Measurements from ENCODE around the gene EFCAB13. TPM values are rescaled to one million over a fixed set of nuclear protein-coding genes. Genes with fewer than 3 reads are reported as not detected.
"Not testable (repeated sequence)": the region's sequence is repeated elsewhere in the genome, so short reads cannot be mapped to it uniquely, and the experiment has no call there.

EFCAB13 gene
- total and polyA plus RNA-seq, 5 donors from 2014 or later, result 2.3 to 8.3 (median 3.1) TPM

DNA sequence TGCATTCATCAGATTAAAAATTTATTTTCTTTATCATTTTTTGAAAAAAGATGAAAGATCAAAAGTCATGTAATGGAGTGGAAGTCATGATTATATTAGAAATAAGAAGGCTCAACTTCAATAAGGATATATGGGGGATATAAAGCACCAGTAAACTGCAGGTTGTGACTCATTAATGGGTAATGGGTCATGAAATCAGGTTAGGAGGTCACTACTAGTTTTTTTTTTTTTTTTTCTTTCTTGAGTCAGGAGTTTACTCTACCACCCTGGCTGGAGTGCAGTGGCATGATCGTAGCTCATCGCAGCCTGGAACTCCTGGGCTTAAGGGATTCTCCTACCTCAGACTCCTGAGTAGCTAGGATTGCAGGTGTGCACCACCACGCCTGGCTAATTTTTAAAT, 14.3 kb downstream of the EFCAB13 start:
- Mint-ChIP-seq H3K4me3 (no peak overlapping the region), H3K4me1 (no peaks in the 10 kb centered on the region)

DNA sequence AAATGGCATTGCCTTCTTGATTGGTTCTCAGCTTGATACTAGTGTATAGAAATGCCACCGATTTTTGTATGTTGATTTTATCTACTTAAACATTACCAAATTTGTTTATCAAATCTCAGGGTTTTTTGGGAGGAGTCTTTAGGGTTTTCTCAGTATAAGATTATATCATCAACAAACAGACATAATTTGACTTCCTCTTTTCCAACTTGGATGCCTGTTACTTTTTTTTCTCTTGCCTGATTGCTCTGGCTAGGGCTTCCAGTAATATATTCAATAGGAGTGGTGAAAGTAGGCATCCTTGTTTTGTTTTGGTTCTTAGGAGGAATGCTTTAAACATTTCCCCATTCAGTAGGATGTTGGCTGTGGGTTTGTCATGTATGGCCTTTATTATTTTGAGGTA, 29.1 kb downstream of the EFCAB13 start:
- Histone ChIP-seq H3K27ac (ENCODE audit: insufficient read depth, low read length, poor library complexity, severe bottlenecking) (no peak overlapping the region), H3K4me1 (ENCODE audit: control insufficient read depth, insufficient read depth, low read length, poor library complexity, severe bottlenecking) (no peaks in the 10 kb centered on the region), H3K4me3 (ENCODE audit: low read depth, low read length) (no peak overlapping the region), H3K9me3 (ENCODE audit: control insufficient read depth in 2 of 2, low read length in 2 of 2) (no peaks in the 10 kb centered on the region), H3K36me3 (ENCODE audit: control insufficient read depth, insufficient read depth, low read length) (no peaks in the 10 kb centered on the region), H3K27me3 (ENCODE audit: control insufficient read depth, insufficient read depth, low read length) (no peaks in the 10 kb centered on the region)
- Mint-ChIP-seq H3K4me1 (no peaks in the 10 kb centered on the region), H3K27ac (no peak overlapping the region), H3K27me3 (peaks cover 21% of the 10 kb centered on the region), H3K9me3 (peaks cover 0 to 2% (median 0%) of the 10 kb centered on the region in 7 donors), H3K4me3 (no peak overlapping the region), H3K36me3 (peaks cover 11% of the 10 kb centered on the region)
- DNase-seq (no peak), ATAC-seq (ENCODE audit: low read depth in 2 of 2) (no peak)

More for the DNA sequence above, 14.3 kb downstream of the EFCAB13 start:
- H3K4me3 ChIP-seq (ENCODE audit: low read depth, low read length), result no peak overlapping the region
- Mint-ChIP-seq H3K27me3 (peaks cover 19% of the 10 kb centered on the region), H3K9me3 (peaks cover 0 to 3% (median 0%) of the 10 kb centered on the region in 7 donors), H3K36me3 (peaks cover 6% of the 10 kb centered on the region), H3K27ac (no peak overlapping the region)
- no peak for ATAC-seq (ENCODE audit: low read depth in 2 of 2)
- DNase-seq, result no peak
- H3K27me3 ChIP-seq (ENCODE audit: control insufficient read depth, insufficient read depth, low read length), result no peaks in the 10 kb centered on the region
- no peak overlapping the region for H3K27ac ChIP-seq (ENCODE audit: insufficient read depth, low read length, poor library complexity, severe bottlenecking)
- no peaks in the 10 kb centered on the region for H3K4me1 ChIP-seq (ENCODE audit: control insufficient read depth, insufficient read depth, low read length, poor library complexity, severe bottlenecking)
- H3K36me3 ChIP-seq (ENCODE audit: control insufficient read depth, insufficient read depth, low read length), result no peaks in the 10 kb centered on the region
- no peaks in the 10 kb centered on the region for H3K9me3 ChIP-seq (ENCODE audit: control insufficient read depth in 2 of 2, low read length in 2 of 2)

DNA sequence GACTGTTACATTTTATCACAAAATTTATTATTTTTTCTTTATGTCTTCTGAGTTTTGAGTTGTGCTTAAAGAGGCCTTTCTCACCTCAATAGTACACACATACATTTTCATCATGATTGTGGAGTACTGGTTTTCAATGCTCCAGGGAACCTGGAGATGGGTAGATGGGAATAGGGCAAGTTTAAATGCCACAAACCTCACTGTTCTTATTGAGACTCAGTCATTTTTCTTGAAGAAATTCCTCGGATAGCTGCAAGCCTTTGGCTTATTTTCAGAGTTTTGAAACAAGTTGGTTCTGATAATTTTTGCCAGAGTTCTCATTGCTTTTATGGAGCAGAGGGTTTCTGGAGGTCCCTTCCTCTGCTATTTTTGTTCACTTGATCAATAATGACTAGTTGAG, 34.9 kb downstream of the EFCAB13 start:
- no peaks in the 10 kb centered on the region for H3K9me3 ChIP-seq (ENCODE audit: control insufficient read depth in 2 of 2, low read length in 2 of 2)
- no peaks in the 10 kb centered on the region for H3K27me3 ChIP-seq (ENCODE audit: control insufficient read depth, insufficient read depth, low read length)
- Mint-ChIP-seq H3K9me3 (peaks cover 0 to 2% (median 0%) of the 10 kb centered on the region in 7 donors), H3K4me3 (no peak overlapping the region), H3K4me1 (no peaks in the 10 kb centered on the region), H3K36me3 (peaks cover 14% of the 10 kb centered on the region), H3K27me3 (peaks cover 12% of the 10 kb centered on the region), H3K27ac (no peak overlapping the region)
- no peaks in the 10 kb centered on the region for H3K4me1 ChIP-seq (ENCODE audit: control insufficient read depth, insufficient read depth, low read length, poor library complexity, severe bottlenecking)
- H3K27ac ChIP-seq (ENCODE audit: insufficient read depth, low read length, poor library complexity, severe bottlenecking), result no peak overlapping the region
- no peak overlapping the region for H3K4me3 ChIP-seq (ENCODE audit: low read depth, low read length)
- no peaks in the 10 kb centered on the region for H3K36me3 ChIP-seq (ENCODE audit: control insufficient read depth, insufficient read depth, low read length)
- no peak for DNase-seq
- no peak for ATAC-seq (ENCODE audit: low read depth in 2 of 2)

DNA sequence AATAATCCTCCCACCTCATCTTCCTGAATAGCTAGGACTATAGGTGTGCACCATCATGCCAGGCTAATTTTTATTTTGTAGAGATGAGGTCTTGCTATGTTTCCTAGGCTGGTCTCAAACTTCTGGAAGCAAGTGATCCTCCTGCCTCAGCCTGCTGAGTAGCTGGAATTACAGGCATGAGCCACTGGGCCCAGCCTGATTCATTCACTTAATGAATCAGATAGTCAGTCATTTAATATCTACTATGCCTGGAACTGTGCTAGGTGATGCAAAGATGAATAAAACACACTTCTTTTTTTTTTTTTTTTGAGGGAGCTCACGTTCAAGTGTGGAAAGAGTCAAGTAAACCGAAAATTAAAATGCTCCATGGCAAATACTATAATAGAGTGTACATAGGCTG, 39.4 kb downstream of the EFCAB13 start:
- no peaks in the 10 kb centered on the region for H3K27me3 ChIP-seq (ENCODE audit: control insufficient read depth, insufficient read depth, low read length)
- H3K27me3 Mint-ChIP-seq, result peaks cover 11% of the 10 kb centered on the region
- H3K9me3 ChIP-seq (ENCODE audit: control insufficient read depth in 2 of 2, low read length in 2 of 2), result no peaks in the 10 kb centered on the region
- H3K4me1 Mint-ChIP-seq, result no peaks in the 10 kb centered on the region
- H3K36me3 Mint-ChIP-seq, result peaks cover 4% of the 10 kb centered on the region
- DNase-seq, result no peak
- ATAC-seq (ENCODE audit: low read depth in 2 of 2), result no peak
- no peak overlapping the region for H3K4me3 ChIP-seq (ENCODE audit: low read depth, low read length)
- H3K9me3 Mint-ChIP-seq, result peaks cover 0 to 1% (median 0%) of the 10 kb centered on the region in 7 donors
- no peak overlapping the region for H3K4me3 Mint-ChIP-seq
- no peak overlapping the region for H3K27ac Mint-ChIP-seq
- H3K36me3 ChIP-seq (ENCODE audit: control insufficient read depth, insufficient read depth, low read length), result no peaks in the 10 kb centered on the region
- no peak overlapping the region for H3K27ac ChIP-seq (ENCODE audit: insufficient read depth, low read length, poor library complexity, severe bottlenecking)
- H3K4me1 ChIP-seq (ENCODE audit: control insufficient read depth, insufficient read depth, low read length, poor library complexity, severe bottlenecking), result no peaks in the 10 kb centered on the region

DNA sequence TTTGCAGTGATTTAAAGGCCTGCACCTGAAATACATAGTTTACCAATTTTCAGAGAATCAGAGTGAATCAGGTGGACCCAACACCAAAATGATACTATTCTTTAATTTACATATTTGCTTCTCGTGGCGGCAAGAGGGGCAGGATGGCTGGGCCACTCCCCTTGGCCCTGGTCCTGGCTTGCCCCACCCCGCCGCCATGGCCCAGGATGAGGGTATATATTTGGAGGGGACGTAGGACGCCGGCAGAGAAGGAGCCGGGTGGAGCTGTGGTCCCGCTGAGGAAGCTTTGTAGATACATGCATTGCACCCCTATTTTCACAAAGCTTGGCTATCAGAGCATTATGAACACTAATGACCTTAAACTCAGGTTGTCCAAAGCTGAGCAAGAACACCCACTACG, 43.5 kb downstream of the EFCAB13 start:
- H3K27me3 Mint-ChIP-seq, result peaks cover 22% of the 10 kb centered on the region
- H3K4me3 Mint-ChIP-seq, result no peak overlapping the region
- no peaks in the 10 kb centered on the region for H3K36me3 Mint-ChIP-seq
- ATAC-seq (ENCODE audit: low read depth in 2 of 2) (no peak), DNase-seq (no peak)
- no peak overlapping the region for H3K27ac Mint-ChIP-seq
- no peaks in the 10 kb centered on the region for H3K4me1 Mint-ChIP-seq
- Histone ChIP-seq H3K27ac (ENCODE audit: insufficient read depth, low read length, poor library complexity, severe bottlenecking) (no peak overlapping the region), H3K4me1 (ENCODE audit: control insufficient read depth, insufficient read depth, low read length, poor library complexity, severe bottlenecking) (no peaks in the 10 kb centered on the region), H3K9me3 (ENCODE audit: control insufficient read depth in 2 of 2, low read length in 2 of 2) (peaks cover 0 to 2% of the 10 kb centered on the region in 2 experiments), H3K4me3 (ENCODE audit: low read depth, low read length) (no peak overlapping the region), H3K27me3 (ENCODE audit: control insufficient read depth, insufficient read depth, low read length) (peaks cover 1% of the 10 kb centered on the region), H3K36me3 (ENCODE audit: control insufficient read depth, insufficient read depth, low read length) (no peaks in the 10 kb centered on the region)
- peaks cover 0 to 7% (median 3%) of the 10 kb centered on the region in 7 donors for H3K9me3 Mint-ChIP-seq

DNA sequence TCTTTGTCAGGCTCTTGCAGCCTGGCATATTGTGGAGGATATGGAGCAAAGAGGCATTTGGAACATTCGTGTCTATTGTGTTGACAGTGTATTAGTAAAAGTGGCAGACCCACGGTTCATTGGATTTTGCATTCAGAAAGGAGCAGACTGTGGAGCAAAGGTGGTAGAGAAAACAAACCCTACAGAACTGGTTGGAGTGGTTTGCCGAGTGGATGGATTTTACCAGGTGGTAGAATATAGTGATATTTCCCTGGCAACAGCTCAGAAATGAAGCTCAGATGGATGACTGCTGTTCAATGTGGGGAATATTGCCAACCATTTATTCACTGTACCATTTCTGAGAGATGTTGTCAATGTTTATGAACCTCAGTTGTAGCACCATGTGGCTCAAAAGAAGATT, 44.5 kb downstream of the EFCAB13 start:
- H3K4me1 Mint-ChIP-seq, result no peaks in the 10 kb centered on the region
- H3K27me3 Mint-ChIP-seq, result peaks cover 30% of the 10 kb centered on the region
- H3K9me3 Mint-ChIP-seq, result peaks cover 0 to 15% (median 9%) of the 10 kb centered on the region in 7 donors
- H3K4me1 ChIP-seq (ENCODE audit: control insufficient read depth, insufficient read depth, low read length, poor library complexity, severe bottlenecking), result no peaks in the 10 kb centered on the region
- no peak overlapping the region for H3K4me3 ChIP-seq (ENCODE audit: low read depth, low read length)
- H3K27me3 ChIP-seq (ENCODE audit: control insufficient read depth, insufficient read depth, low read length), result peaks cover 1% of the 10 kb centered on the region
- H3K4me3 Mint-ChIP-seq, result no peak overlapping the region
- no peaks in the 10 kb centered on the region for H3K36me3 Mint-ChIP-seq
- ATAC-seq (ENCODE audit: low read depth in 2 of 2), result no peak
- no peak overlapping the region for H3K27ac ChIP-seq (ENCODE audit: insufficient read depth, low read length, poor library complexity, severe bottlenecking)
- no peak overlapping the region for H3K27ac Mint-ChIP-seq
- no peak for DNase-seq
- peaks cover 10 to 12% of the 10 kb centered on the region in 2 experiments for H3K9me3 ChIP-seq (ENCODE audit: control insufficient read depth in 2 of 2, low read length in 2 of 2)
- no peaks in the 10 kb centered on the region for H3K36me3 ChIP-seq (ENCODE audit: control insufficient read depth, insufficient read depth, low read length)

DNA sequence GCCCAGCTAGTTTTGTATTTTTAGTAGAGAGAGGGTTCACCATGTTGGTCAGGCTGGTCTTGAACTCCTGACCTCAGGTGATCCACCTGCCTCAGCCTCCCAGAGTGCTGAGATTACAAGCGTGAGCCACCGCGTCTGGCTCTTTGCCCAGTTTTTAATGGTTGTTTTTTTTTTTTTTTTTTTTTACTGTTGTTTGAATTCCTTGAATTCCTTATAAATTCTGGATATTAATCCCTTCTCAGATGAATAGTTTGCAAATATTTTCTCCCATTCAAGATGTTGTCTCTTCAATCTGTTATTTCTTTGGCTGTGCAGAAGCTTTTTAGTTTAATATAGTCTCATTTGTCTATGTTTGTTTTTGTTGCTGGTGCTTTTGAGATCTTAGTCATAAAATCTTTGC, 47.1 kb downstream of the EFCAB13 start:
- H3K9me3 Mint-ChIP-seq, result peaks cover 0 to 17% (median 12%) of the 10 kb centered on the region in 7 donors
- not testable (repeated sequence) for H3K27ac ChIP-seq (ENCODE audit: insufficient read depth, low read length, poor library complexity, severe bottlenecking); H3K36me3 Mint-ChIP-seq; H3K4me3 Mint-ChIP-seq; H3K27ac Mint-ChIP-seq; H3K27me3 ChIP-seq (ENCODE audit: control insufficient read depth, insufficient read depth, low read length); ATAC-seq (ENCODE audit: low read depth in 2 of 2); H3K36me3 ChIP-seq (ENCODE audit: control insufficient read depth, insufficient read depth, low read length); DNase-seq; H3K4me3 ChIP-seq (ENCODE audit: low read depth, low read length); H3K4me1 ChIP-seq (ENCODE audit: control insufficient read depth, insufficient read depth, low read length, poor library complexity, severe bottlenecking); H3K4me1 Mint-ChIP-seq
- peaks cover 12 to 15% of the 10 kb centered on the region in 2 experiments for H3K9me3 ChIP-seq (ENCODE audit: control insufficient read depth in 2 of 2, low read length in 2 of 2)
- H3K27me3 Mint-ChIP-seq, result peaks cover 30% of the 10 kb centered on the region

DNA sequence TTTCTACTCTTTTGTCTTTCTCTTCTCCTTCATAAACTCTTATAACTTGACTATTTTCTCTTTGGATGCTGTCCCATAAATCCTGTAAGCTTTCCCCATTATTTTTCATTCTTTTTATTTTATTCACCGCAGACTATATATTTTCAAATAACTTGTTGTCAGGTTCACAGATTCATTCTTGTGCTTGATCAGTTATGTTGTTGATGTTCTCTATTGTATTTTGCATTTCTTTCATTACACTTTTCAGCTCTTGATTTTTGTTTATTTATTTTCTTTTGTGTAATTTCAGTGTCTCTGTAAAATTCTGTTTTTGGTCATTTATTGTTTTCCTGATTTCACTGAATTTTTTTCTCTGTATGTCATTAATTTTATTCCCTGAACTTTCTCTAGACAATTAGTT, 49.2 kb downstream of the EFCAB13 start:
- Histone ChIP-seq H3K4me1 (ENCODE audit: control insufficient read depth, insufficient read depth, low read length, poor library complexity, severe bottlenecking) (no peaks in the 10 kb centered on the region), H3K27ac (ENCODE audit: insufficient read depth, low read length, poor library complexity, severe bottlenecking) (no peak overlapping the region), H3K27me3 (ENCODE audit: control insufficient read depth, insufficient read depth, low read length) (peaks cover 1% of the 10 kb centered on the region), H3K4me3 (ENCODE audit: low read depth, low read length) (no peak overlapping the region), H3K9me3 (ENCODE audit: control insufficient read depth in 2 of 2, low read length in 2 of 2) (peaks cover 12 to 15% of the 10 kb centered on the region in 2 experiments), H3K36me3 (ENCODE audit: control insufficient read depth, insufficient read depth, low read length) (peaks cover 3% of the 10 kb centered on the region)
- no peak for ATAC-seq (ENCODE audit: low read depth in 2 of 2)
- H3K27me3 Mint-ChIP-seq, result peaks cover 35% of the 10 kb centered on the region
- peaks cover 0 to 17% (median 12%) of the 10 kb centered on the region in 7 donors for H3K9me3 Mint-ChIP-seq
- no peaks in the 10 kb centered on the region for H3K36me3 Mint-ChIP-seq
- H3K27ac Mint-ChIP-seq, result no peak overlapping the region
- H3K4me1 Mint-ChIP-seq, result no peaks in the 10 kb centered on the region
- DNase-seq, result no peak
- no peak overlapping the region for H3K4me3 Mint-ChIP-seq
